Endothelial cell (in vitro differentiated cells): ENCODE results near the gene CFL1. TPM values are rescaled to one million over a fixed set of nuclear protein-coding genes. Genes with fewer than 3 reads are reported as not detected.

Experiments
- DNase-seq: peaks from one replicate; pipeline ENCODE4 v3.0.0; 2021; ENCODE audit warnings: low spot score
- H3K27ac Mint-ChIP-seq: one replicate; pipeline ENCODE4 v1.8.0; 2021; ENCODE audit warnings: mixed read lengths, inconsistent platforms; ENCODE audit not compliant: unreplicated experiment
- H3K27me3 Mint-ChIP-seq: one replicate; pipeline ENCODE4 v1.8.0; 2021; ENCODE audit warnings: mild to moderate bottlenecking, moderate library complexity, mixed read lengths, inconsistent platforms; ENCODE audit not compliant: unreplicated experiment
- H3K36me3 Mint-ChIP-seq: one replicate; pipeline ENCODE4 v1.8.0; 2021; ENCODE audit warnings: mild to moderate bottlenecking, low read depth, mixed read lengths, inconsistent platforms; ENCODE audit not compliant: unreplicated experiment
- H3K4me1 Mint-ChIP-seq: one replicate; pipeline ENCODE4 v1.8.0; 2021; ENCODE audit warnings: mild to moderate bottlenecking, mixed read lengths, inconsistent platforms; ENCODE audit not compliant: unreplicated experiment
- H3K4me3 Mint-ChIP-seq: one replicate; pipeline ENCODE4 v1.8.0; 2021; ENCODE audit warnings: mild to moderate bottlenecking, mixed read lengths, inconsistent platforms; ENCODE audit not compliant: unreplicated experiment
- H3K9me3 Mint-ChIP-seq: one replicate; pipeline ENCODE4 v1.8.0; 2021; ENCODE audit warnings: mixed read lengths, inconsistent platforms; ENCODE audit not compliant: unreplicated experiment
- total RNA-seq: library from RNA; stranded (reverse); fragmentation: NEBNext Ultra II Directional; extraction: Animal tissue kit (Norgen Biotek cat#: 25700); gene quantifications from one replicate; pipeline ENCODE4 v1.2.1, GENCODE V29; 2021; ENCODE audit not compliant: unreplicated experiment
- TF ChIP-seq, protein P1 (sequence below): fragments of 200-600 bp; sonication (generic); IDR thresholded peaks from one replicate; pipeline ENCODE4 v1.5.0; 2021; ENCODE audit warnings: antibody characterized with exemption; ENCODE audit not compliant: unreplicated experiment

Gene CFL1
- total RNA-seq, 1 donor from 2014 or later, result 1,740 TPM

- Mint-ChIP-seq H3K27me3 (peaks cover 26% of the 10 kb centered on the region), H3K4me1 (peaks cover 43% of the 10 kb centered on the region), H3K9me3 (no peaks in the 10 kb centered on the region), H3K4me3 (peak overlapping the region; percentile 69), H3K36me3 (peaks cover 28% of the 10 kb centered on the region), H3K27ac (no peak overlapping the region)
- no peak for DNase-seq
- TF ChIP-seq, protein P1, sequence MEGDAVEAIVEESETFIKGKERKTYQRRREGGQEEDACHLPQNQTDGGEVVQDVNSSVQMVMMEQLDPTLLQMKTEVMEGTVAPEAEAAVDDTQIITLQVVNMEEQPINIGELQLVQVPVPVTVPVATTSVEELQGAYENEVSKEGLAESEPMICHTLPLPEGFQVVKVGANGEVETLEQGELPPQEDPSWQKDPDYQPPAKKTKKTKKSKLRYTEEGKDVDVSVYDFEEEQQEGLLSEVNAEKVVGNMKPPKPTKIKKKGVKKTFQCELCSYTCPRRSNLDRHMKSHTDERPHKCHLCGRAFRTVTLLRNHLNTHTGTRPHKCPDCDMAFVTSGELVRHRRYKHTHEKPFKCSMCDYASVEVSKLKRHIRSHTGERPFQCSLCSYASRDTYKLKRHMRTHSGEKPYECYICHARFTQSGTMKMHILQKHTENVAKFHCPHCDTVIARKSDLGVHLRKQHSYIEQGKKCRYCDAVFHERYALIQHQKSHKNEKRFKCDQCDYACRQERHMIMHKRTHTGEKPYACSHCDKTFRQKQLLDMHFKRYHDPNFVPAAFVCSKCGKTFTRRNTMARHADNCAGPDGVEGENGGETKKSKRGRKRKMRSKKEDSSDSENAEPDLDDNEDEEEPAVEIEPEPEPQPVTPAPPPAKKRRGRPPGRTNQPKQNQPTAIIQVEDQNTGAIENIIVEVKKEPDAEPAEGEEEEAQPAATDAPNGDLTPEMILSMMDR, result no peak
Measured at GRCh38 chr11:65868907-65869306, 10.9 kb upstream of the CFL1 start.

DNA sequence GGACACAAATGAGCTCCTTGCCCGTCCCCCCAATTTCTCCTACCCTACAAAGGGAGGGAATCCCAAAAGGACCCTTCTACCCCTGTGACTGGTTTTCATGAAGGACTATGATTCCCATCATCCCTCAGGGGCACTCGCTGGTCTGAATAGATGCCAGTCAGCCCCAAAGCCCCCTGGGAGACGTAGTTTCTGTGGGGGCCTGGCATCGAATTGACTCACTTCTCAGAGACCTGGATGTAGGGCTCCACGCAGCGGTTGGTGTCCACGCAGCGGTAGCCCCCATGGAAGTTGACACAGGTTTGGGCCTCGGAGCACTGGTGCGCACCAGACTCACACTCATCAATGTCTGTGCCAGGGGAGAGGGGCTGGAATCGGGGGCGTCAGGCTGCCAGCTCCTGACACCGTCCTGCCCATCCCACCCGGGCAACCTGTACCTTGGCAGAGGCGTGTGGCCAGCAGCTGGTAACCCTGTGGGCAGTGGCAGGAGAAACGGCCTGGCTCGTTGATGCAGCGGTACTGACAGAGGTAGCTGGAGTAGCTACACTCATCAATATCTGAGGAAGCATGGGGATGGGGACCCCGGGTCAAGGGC, 10.2 kb upstream of the CFL1 start:
- DNase-seq, result no peak
- H3K27ac Mint-ChIP-seq, result no peak overlapping the region
- TF ChIP-seq, protein P1, result no peak
- H3K27me3 Mint-ChIP-seq, result peaks cover 25% of the 10 kb centered on the region
- peaks cover 27% of the 10 kb centered on the region for H3K36me3 Mint-ChIP-seq
- H3K4me3 Mint-ChIP-seq, result no peak overlapping the region
- H3K4me1 Mint-ChIP-seq, result peaks cover 43% of the 10 kb centered on the region
- H3K9me3 Mint-ChIP-seq, result no peaks in the 10 kb centered on the region

DNA sequence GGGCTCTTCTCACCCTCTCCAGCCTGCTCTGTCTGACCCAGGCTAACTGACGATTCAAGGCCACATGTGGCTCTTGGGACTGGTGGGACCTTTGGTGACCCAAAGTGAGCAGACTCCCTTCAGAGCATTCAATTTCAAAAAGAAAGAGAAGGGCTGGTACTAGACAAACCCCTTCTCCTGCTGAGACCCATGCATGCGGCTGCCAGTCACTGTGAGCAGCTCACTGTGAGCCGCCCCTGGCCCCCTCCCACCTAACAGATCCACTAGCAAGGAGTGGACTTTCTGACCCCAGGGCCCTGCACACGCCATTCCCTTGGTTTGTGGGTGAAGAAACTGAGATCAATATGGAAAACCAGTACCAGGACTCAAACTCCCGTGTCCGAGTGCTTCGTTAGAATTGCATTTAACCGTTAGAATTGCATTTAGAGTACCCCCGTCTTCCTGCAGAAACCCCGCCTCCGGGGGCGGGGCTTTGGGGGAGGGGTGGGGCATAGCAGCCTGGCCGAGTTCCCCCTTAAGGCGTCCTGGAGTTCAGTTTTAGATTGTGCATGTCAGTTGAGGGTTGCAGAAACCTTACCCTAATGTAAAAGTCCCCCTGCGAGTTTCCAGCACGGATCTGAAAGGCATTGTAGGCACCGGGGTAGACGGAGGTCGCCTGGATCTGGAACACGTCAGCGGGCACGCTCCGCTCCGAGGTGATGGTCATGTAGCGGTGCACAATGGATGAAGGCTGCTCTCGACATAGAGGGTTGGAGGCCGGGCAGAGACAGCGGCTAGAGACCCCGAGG, 9.5 kb upstream of the CFL1 start:
- Mint-ChIP-seq H3K4me3 (peak overlapping the region; percentile 79), H3K27ac (peak overlapping the region; percentile 84), H3K36me3 (peaks cover 28% of the 10 kb centered on the region), H3K27me3 (peaks cover 24% of the 10 kb centered on the region), H3K4me1 (peaks cover 43% of the 10 kb centered on the region), H3K9me3 (no peaks in the 10 kb centered on the region)
- DNase-seq, result no peak
- TF ChIP-seq, protein P1, result no peak

GRCh38 chr11:65866509-65867283, 8.7 kb upstream of the CFL1 start:
- Mint-ChIP-seq H3K27me3 (peaks cover 25% of the 10 kb centered on the region), H3K27ac (peak overlapping the region; percentile 57), H3K4me1 (peaks cover 41% of the 10 kb centered on the region), H3K9me3 (no peaks in the 10 kb centered on the region), H3K4me3 (peak overlapping the region; percentile 79), H3K36me3 (peaks cover 31% of the 10 kb centered on the region)
- TF ChIP-seq, protein P1, result no peak
- DNase-seq, result no peak
